Ovary (tissue), 3 donors: ENCODE measurements around the gene TSN.
"Not testable (repeated sequence)": the region's sequence is repeated elsewhere in the genome, so short reads cannot be mapped to it uniquely, and the experiment has no call there.

Source experiments
- EP300 ChIP-seq: sonication (generic); formaldehyde crosslinking; IDR thresholded peaks from one replicate; pipeline ENCODE4 v1.6.1; 2017; ENCODE audit warnings: antibody characterized with exemption
- TF ChIP-seq, protein P1 (sequence below), 3 donors: fragments of 450-650 bp in 2 of 3; fragments of 200-600 bp in 1 of 3; IDR thresholded peaks; one replicate each; pipeline versions ENCODE4 v1.5.1 to v1.8.0; 2016 to 2022; ENCODE audit warnings: antibody characterized with exemption in 3 of 3, mild to moderate bottlenecking in 1 of 3
- donor health status: DM: no; HTN: no; CAD: no.

DNA sequence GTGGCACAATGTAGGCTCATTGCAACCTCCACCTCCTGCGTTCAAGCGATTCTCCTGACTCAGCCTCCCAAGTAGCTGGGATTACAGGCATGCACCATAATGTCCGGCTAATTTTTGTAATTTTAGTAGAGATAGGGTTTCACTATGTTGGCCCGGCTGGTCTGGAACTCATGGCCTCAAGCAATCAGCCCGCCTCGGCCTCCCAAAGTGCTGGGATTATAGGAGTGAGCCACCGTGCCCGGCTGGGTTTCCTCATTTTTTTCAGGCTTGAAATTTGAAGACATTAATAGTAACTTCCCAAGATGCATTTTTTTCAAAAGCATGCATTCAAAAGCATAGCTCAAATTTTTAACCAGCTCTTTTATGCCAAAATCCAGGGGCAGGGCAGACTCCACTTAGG, 52.3 kb downstream of the TSN start:
- TF ChIP-seq EP300 = not testable (repeated sequence)
- TF ChIP-seq, protein P1, sequence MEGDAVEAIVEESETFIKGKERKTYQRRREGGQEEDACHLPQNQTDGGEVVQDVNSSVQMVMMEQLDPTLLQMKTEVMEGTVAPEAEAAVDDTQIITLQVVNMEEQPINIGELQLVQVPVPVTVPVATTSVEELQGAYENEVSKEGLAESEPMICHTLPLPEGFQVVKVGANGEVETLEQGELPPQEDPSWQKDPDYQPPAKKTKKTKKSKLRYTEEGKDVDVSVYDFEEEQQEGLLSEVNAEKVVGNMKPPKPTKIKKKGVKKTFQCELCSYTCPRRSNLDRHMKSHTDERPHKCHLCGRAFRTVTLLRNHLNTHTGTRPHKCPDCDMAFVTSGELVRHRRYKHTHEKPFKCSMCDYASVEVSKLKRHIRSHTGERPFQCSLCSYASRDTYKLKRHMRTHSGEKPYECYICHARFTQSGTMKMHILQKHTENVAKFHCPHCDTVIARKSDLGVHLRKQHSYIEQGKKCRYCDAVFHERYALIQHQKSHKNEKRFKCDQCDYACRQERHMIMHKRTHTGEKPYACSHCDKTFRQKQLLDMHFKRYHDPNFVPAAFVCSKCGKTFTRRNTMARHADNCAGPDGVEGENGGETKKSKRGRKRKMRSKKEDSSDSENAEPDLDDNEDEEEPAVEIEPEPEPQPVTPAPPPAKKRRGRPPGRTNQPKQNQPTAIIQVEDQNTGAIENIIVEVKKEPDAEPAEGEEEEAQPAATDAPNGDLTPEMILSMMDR (IDR thresholded peaks at IDR 0.05) = not testable (repeated sequence)
